Measurements from ENCODE around the gene LRMDA.

GRCh38 chr10:75588031-75588430 lies 156.6 kb downstream of the LRMDA start:
- no peak for TF ChIP-seq CTCF (conservative IDR thresholded peaks at IDR 0.05; ENCODE audit: low read length)
- no peak for TF ChIP-seq EZH2phosphoT487 (IDR thresholded peaks at IDR 0.05; ENCODE audit: borderline replicate concordance)

Data from Loucy (cell line).